HG03460 (cell line): ENCODE measurements around the gene ESAM.

ENCODE experiments used
- ATAC-seq: cut with Tn5 transposase; IDR thresholded peaks from one replicate; pipeline ENCODE4 v1.9.1; 2021; ENCODE audit not compliant: unreplicated experiment

ESAM gene

GRCh38 chr11:124762105-124762623 is at the start of gene ESAM:
ESAM (minus strand) TSS chr11:124762290; CDS start chr11:124762154, 136 bp downstream.
- peak; percentile 42 for ATAC-seq

GRCh38 chr11:124811399-124812125 is 49.5 kb upstream of the ESAM start:
- ATAC-seq, result no peak

GRCh38 chr11:124807660-124808270 is 45.7 kb upstream of the ESAM start:
- no peak for ATAC-seq

- no peak for ATAC-seq
These were observed 45.1 kb upstream of the ESAM start for GRCh38 chr11:124807201-124807600.

GRCh38 chr11:124804884-124805283 is 42.8 kb upstream of the ESAM start:
- ATAC-seq, result no peak

GRCh38 chr11:124801636-124802312 is 39.7 kb upstream of the ESAM start:
- ATAC-seq, result no peak

- no peak for ATAC-seq
These were observed 38.9 kb upstream of the ESAM start for GRCh38 chr11:124801014-124801413.

- ATAC-seq, result peak; percentile 90
These were observed 38.3 kb upstream of the ESAM start, which contains the start of gene MSANTD2 for GRCh38 chr11:124800226-124800929. MSANTD2 (minus strand) TSS chr11:124800406; CDS start chr11:124800380, 26 bp downstream.

GRCh38 chr11:124799348-124800225 is 37.5 kb upstream of the ESAM start:
- ATAC-seq, result peak; percentile 35

- ATAC-seq, result peak; percentile 28
These were observed 36.9 kb upstream of the ESAM start for GRCh38 chr11:124798991-124799347.

GRCh38 chr11:124796312-124796711 is 34.2 kb upstream of the ESAM start:
- ATAC-seq, result no peak

GRCh38 chr11:124793466-124794278 is 31.6 kb upstream of the ESAM start:
- peak; percentile 45 for ATAC-seq

- ATAC-seq, result peak; percentile 70
These were observed 29.7 kb upstream of the ESAM start for GRCh38 chr11:124791626-124792341.

- ATAC-seq, result no peak
These were observed 26.4 kb upstream of the ESAM start for GRCh38 chr11:124788521-124788920.

GRCh38 chr11:124784051-124784450 is 22.0 kb upstream of the ESAM start:
- ATAC-seq, result no peak

- no peak for ATAC-seq
These were observed 20.9 kb upstream of the ESAM start for GRCh38 chr11:124783002-124783401.

GRCh38 chr11:124779568-124779967 is 17.5 kb upstream of the ESAM start:
- ATAC-seq, result no peak

GRCh38 chr11:124778281-124778680 is 16.2 kb upstream of the ESAM start:
- ATAC-seq, result no peak
